Ovary (tissue), 3 donors: ENCODE measurements around the gene MUCL3.
A peak's percentile ranks its signal among the peaks of the same experiment; 100 is the strongest.

Experiments
- CTCF ChIP-seq, 3 donors: fragments of 450-650 bp in 2 of 3; fragments of 200-600 bp in 1 of 3; IDR thresholded peaks; one replicate each; pipeline versions ENCODE4 v1.5.1 to v1.8.0; 2016 to 2022; ENCODE audit warnings: antibody characterized with exemption in 3 of 3, mild to moderate bottlenecking in 1 of 3
- EP300 ChIP-seq: sonication (generic); formaldehyde crosslinking; IDR thresholded peaks from one replicate; pipeline ENCODE4 v1.6.1; 2017; ENCODE audit warnings: antibody characterized with exemption
- POLR2A ChIP-seq: fragments of 450-650 bp; IDR thresholded peaks from one replicate; pipeline ENCODE4 v1.6.1; 2017; ENCODE audit warnings: antibody characterized with exemption, mild to moderate bottlenecking, moderate library complexity
- donor health status: DM: no; HTN: no; CAD: no.

- TF ChIP-seq POLR2A (peak; percentile 89), CTCF (IDR thresholded peaks at IDR 0.05) (peak in 2 of 3 donors; percentile 42 to 63), EP300 (no peak)
Measured at GRCh38 chr6:30914076-30914853, 26.5 kb upstream of the MUCL3 start, which contains the start of gene VARS2.
